Stimulated activated CD4-positive, alpha-beta T cell treated with anti-CD3 and anti-CD28 coated beads, Interleukin-4, amount 100 ng/mL, for 1 hour (primary cell): Measurements from ENCODE around the gene DOCK4.

Experiments
- DNase-seq: peaks from one replicate; pipeline ENCODE4 v3.0.0-alpha.2; 2020

The DOCK4 gene

DNA sequence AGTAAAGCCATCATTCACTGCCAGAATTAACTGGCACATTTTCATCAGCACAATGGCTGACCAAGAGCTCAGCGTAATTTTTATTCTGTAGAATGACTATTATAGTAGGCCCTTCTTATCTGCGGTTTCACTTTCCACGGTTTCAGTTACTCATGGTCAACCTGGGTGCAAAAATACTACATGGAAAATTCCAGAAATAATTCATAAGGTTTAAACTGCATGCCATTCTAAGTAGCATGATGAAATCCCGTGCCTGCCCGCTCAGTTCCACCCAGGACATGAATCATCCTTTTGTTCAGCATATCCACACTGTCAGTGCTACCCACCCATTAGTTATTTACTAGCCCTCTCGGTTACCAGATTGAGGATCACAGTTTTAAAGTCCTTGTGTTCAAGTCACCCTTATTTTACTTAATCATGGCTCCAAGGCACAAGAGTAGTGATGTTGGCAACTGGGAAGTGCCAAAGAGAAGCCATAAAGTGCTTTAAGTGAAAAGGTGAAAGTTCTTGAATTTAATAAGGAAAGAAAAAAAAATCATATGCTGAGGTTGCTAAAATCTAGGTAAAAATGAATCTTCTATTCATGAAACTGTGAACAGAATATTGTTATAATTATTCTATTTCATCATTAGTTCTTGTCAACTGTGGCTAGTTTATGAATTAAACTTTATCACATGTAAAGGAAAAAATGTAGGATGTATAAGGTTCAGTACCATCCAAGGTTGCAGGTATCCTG is 204.9 kb downstream of the DOCK4 start:
- DNase-seq: no peak

DNA sequence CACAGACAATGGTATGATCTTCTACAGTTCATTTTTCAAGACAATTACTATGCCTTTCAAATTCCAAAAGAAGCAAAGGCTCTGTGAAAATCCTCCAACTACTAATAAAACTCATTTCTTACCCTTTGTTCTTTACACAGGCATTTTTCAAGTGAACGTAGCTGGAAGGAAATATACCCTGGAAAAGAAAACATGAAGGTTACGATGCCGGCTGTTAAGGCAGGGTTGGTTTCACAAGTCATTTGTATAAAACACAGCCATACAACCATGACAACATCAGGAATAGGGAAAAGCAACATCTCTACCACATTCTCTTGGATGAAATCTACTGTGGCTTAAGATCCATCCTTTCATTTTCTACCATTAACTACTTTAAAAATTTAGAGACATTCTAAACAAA is 207.9 kb downstream of the DOCK4 start:
- no peak for DNase-seq

DNA sequence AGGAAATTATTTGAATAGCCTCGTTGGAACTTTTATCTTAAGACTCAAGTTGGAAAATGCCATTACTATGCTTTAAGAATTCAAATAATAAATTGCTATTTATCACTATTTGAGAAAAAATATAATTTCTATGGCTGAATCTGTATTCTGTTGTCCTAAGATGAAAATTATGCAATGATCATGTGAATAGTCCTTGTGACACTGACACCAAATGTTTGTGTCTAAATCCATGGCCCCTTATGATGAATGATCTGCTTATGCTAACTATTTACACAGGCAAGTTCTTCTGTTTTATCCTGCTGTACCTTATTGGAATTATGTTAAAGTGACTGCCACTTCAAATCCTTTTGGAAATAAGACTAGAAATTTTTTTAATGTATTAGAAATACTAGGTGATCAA is 208.7 kb downstream of the DOCK4 start:
- no peak for DNase-seq

DNA sequence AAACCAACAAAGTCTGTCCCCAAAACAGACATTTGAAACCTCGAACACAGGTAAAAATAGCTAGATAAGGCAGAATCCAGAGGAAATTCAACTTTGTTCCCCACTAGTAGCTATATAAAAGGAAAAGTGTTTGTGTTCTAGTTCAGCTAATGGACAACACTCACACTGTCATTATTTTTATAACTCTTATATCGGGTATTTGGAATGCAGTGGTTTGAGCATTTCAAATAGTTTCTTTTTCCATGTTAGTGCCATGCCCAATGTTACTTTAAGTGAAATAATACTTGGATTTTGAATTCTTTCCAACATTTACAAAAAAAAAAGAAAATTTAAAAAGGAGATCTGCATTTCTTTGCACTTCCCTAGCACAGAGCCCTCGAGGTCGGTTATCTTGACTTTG is 213.6 kb downstream of the DOCK4 start:
- no peak for DNase-seq

DNA sequence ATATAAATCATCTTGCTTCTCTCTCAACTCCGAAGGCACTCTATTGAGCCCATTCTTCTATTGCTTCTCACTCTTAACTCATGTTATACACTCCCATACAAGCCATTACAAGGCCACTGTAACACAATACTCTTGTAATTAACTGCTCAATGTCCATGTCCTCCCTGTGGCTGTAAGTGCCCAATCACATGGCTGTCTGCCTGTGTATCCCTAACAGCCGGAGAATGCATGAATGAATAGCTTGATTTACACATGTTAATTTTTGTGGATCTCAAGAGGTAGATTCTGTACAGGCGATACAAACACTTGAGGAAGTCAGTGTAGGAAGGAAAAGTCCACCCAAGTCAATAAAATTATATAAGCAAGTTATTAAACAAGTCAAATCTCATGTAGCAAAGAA is 215.6 kb downstream of the DOCK4 start:
- no peak for DNase-seq

DNA sequence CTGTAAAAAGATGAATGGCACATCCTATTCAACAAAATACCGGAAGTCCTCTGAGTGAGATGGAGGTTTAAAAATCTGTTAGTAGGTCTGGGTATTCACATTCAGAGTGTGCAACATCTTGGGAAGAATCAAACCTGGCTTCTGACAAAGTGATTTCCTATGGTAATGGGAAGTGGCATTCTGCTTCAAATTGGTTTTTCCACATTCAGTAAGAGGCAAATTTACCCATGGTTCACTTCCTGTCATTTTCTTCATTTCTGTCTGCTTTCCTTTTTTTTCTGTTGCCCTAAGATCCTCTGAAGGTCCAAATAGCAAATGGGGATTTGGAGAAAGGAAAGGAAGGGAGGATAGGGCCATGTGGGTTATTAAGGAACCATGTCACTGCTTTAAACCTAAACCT is 218.3 kb downstream of the DOCK4 start:
- no peak for DNase-seq

DNA sequence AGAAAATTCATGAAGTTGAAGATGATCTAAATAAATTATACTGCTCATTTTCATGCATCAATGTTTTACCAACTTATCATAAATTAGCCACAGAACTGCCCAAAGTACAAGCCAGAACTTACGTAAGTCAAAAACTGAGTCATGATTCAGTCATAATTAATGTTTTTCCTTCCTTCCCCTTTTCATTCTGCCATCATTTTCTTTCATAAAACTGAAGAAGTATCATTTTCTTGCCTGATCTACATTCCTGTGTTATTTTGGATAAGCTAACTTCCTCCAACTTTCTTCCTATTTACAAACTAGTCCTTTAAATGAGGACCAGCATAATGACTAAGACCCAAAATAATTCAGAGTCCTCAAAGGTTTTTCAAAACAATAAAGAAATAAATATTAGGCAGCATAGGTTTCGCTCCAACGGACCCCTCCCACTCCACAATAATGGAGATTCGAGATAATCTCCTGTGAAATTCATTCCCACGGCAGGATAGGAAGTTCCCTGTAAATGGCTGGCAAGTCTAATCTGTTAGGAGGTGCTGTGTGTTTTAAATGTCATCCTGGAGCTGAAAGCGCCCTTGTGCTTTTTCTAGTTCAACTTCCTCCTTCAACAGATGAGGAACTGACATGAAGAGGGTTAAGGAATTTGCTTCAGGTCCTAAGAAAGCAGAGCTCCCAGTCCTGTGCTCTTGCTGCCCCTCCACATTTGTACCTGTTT is 218.9 kb downstream of the DOCK4 start:
- no peak for DNase-seq

DNA sequence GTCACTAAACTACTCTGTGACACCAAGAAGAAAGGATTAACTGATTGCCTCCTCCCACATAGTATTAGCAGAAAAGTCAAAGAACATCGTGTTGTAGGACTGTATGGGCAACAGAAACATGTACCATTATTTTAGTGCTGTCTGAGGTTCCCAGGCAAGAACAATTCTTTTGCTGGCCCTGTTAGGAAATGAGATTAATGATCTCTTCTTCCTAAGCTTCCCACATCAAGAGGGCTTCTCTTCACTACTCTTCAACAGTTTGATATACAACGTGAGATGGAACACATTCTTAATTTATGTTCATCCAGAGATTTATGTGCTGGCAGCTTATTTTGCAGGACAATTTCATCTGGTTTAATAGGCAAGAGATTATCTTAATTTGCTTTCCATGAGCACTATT is 219.6 kb downstream of the DOCK4 start:
- DNase-seq: no peak

DNA sequence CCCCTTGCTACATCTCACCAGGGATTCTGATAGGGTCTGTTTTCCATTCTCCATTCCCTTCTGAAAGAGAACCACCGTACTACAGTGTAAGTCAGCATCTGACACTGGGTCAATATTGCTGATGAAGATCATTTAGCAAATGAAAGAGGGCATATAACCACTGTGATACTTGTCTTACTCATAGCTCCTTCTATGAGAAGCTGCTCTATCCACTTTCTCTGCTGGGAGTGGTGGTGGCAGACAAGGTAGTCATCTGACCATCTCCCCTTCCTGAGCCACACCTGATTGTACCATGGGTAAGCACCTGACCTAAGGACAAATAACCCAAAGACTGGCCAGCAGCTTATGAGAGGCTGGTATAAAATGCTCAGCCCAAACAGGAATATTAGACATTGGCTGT is 220.4 kb downstream of the DOCK4 start:
- no peak for DNase-seq

DNA sequence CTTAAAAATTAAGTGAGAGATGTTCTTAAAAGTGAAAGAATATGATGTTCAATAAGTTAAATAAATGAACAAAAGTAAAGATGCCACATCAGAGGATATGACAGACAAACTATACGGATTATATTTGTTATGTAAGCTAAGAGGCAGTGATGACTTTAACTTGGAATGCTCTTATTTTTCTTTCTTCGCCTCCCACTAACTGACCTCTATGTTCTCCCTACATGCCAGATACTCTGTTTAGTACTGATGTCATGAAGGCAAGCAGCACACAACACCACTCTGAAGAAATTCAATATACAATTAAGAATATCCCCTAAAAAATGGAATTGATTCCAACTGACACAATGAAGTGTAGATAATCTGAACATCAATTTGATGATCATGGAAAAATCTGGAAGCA is 223.4 kb downstream of the DOCK4 start:
- no peak for DNase-seq

DNA sequence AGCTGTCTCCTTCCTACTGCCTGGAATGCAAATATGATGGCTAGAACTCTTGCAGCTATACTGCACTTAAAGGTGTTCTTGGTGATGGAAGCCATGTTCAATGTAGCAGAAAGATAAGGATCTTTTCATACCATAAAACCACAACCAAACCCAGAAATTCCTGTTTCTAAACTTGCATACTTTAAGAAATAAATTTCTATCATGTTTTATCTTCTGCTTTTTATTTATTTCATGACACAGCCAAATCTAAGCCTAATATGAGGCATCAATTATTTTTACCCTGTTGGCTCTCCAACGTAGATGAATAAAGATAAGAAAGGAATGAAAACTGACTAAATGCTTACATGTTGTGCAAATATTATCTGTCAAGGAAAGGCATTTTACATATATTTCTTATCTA is 224.1 kb downstream of the DOCK4 start:
- DNase-seq: no peak

DNA sequence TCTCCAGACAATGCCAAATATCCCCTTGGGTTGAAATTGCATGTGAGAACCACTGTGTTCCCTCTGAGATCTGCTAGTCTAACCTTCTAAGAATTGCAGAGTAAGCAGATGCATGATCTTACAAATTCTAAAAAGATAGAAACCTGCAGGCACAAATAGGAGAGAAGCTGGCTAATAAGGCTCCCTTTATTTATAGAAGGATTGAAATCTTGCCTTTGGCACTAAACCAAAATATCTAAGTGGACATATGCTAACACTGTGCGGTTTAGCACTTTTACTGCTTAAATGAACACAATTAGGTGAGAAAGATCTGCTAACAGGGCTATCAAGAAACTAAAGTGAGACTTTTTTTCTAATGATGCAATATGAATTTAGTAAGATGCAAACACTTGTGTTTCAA is 225.5 kb downstream of the DOCK4 start:
- no peak for DNase-seq

DNA sequence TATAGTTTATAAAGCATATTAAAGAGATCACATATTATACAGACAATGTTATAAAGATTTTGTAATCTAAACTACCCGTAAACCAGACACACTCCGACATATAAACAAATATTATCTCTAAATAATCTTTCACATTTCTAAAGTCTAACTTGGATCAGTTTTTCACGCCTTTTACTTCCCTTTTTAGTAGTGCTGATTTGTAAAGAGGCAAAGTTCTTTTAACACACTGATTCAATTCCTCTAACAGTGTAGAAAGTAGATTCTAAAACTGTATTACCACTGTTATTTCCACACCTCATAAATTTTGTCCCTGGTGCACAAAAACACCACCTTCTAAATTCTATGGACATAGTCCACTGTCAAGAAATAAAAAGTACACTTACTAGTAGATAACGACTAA is 230.9 kb downstream of the DOCK4 start:
- no peak for DNase-seq

DNA sequence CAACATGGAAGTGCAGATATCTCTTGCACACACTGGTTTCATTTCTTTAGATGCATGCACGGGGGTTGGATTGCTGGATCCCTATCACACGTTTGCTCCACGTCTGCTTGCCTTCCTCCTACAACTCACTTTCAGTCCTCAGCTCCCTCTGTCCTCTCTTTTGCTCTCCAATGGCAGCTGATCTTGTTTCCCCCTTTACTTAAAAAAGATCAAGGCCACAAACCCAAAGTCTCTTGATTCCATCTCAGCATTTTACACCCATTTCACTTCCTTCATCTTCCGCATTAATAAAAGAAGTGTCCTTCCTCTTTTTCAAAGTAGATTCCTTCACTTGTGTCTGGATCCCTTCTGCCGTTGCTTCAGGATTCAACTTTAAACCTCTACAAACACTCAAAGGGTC is 245.2 kb downstream of the DOCK4 start:
- no peak for DNase-seq

DNA sequence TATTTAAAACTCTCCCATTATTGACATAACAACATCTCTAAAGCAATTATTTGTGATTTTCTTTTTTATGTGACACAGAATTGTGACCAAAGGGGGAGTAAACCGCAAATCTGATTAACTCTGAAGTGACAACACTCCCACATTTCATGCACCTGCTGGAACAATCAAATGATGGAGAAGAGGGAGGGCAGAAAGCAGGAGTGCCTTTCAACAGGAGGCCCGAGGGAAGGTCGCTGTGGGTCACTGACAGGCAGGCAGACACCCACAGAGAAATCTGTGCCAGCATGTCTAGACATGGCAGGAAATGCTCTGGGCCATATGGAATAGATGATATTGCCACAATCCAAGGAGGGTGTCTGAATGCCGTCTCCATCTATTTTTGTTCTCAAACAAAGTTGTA is 247.3 kb downstream of the DOCK4 start:
- DNase-seq: no peak

DNA sequence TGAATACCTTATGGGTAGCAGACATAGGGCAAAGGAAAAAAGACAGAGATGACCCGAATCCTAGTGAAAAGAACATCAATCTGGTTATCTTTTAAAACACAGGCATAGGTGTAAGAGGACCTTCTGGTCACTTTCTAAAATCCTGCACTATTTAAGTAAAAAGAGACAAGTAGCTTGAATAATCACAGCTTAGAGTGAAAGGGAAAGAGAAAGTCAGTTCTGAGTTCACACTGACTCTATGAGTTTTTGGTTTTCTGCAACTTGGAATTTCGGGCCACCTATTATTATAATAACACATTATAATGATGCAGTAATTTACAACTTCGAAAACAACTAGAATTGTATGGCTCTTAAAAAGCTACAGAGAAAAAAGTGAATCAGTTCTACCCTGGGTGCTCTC is 247.8 kb downstream of the DOCK4 start:
- no peak for DNase-seq

DNA sequence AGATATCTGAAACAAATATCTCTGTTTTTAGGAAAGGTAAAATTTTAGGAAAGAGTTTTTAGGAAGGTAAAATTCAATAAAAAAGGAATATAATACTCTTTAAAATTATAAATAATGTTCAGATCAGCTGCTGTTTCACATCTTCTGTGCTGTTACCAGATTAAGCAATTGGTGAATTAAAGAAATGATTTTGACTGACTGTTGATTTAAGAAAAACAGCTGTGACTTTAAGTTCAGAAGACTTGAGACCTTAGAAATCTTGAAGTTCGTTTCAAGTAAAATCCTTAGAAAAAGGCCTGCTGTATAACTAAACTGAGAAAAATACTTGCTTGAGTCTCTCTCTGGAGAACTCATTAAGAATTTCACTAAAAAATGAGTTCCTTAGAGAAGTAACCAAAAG is 250.6 kb downstream of the DOCK4 start:
- no peak for DNase-seq

DNA sequence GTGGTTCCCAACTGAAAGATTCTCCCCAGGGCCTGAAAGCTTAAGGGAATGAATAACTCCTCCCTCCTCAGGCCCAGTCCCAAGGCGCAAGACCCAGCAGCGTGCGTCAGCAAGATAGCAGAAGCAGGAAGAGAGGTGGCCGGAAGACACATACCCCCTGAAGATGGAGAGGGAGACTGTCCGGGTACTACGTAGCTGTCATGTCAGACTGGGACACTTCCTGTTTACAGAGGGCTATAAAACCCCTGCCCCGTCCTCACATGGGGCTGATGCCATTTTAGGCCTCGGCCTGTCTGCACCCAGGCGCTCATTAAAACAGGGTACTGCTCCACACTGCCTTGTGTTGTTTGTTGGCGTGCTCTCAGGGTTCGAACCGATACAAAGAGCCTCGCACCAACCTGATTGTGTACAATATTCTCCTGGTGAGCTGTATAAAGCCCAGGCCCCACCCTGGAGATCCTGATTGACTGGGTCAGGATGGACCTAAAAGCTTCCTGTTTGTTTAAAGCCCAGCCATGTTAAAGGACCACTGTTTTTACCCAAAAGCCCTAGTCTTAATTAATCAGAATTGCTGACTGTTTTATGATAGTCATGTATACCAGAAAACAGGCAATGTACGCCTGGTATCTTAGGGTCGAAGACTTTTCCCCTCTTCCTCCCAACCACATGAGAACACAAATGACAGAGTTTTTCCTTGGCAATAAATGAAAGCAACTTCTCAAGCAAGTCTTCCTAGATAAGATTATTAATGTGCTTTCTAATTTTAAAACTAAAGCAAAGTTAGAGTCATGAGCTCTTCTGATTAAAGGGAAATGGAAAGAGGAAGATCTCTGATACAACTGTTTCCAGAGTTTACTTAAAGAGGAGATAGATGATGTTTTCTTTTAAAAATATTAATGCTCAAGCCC is 251.5 kb downstream of the DOCK4 start:
- no peak for DNase-seq

DNA sequence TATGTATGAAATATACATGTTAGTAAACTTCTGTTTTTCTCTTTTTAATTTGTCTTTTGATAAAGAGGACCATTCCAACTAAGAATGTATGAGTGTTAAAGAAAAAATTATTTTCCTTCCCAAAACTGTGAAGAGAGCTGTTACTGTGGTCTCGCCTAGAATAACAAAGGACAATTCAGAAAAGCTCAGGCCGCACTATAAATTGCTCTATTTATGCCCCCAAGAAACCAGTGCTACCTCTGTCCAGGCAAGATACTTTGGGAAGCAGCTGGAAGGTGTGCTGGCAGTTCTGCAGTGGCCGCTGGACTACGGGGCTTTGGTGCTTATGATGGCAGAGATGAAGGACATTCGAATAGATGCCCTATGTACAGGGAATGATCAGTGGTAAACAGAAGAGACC is 252.1 kb downstream of the DOCK4 start:
- DNase-seq: no peak

DNA sequence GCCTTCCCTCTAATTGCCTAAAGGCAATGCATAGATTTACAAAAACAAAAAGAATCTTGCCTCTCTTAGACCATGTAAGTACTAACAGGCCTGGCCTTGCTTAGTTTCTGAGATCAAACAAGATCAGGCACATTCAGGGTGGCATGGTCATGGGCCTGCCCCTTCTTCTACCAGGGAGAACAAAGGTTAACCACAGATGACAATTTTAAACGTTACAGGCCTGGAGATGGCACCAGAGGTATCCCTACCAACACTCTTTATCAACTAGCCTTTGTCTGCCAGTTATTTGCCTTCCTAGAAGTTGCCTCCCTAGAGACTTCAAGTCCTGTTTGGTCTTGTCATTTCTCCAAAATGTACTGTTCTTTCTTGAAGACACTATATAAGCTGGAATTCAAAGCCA is 252.6 kb downstream of the DOCK4 start:
- DNase-seq: no peak

DNA sequence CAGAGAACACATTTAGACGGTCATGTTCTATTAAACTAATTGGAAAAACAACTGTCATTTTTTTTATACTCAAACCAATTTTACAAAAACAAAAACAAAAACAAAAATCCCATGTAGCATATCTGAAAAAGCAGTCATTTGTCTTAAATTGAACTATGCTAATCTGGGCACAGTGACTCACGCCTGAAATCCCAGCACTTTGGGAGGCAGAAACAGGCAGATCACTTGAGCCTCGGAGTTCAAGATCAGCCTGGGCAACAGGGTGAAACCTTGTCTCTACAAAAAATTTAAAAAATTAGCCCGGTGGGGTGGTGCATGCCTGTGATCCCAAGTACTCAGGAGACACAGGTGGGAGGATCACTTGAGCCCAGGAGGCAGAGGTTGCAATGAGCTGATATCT is 253.4 kb downstream of the DOCK4 start:
- no peak for DNase-seq

DNA sequence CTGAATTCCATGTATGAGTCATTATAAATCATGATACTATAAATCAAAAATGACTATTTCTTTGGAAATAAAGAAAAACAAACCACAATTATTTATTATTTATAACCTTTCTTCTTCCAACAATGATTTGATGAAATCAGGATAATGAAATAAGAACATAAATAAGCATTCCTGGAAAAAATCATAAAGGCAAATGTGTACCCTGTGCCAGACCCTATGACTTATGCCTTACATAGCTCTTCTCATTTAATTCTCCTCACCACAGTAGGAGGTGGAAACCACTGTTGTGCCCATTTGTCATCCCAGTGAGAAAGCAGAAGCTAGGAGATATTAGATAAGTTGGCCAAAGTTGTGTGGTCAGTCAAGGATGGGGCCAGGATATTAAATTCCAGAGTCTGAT is 255.1 kb downstream of the DOCK4 start:
- no peak for DNase-seq

DNA sequence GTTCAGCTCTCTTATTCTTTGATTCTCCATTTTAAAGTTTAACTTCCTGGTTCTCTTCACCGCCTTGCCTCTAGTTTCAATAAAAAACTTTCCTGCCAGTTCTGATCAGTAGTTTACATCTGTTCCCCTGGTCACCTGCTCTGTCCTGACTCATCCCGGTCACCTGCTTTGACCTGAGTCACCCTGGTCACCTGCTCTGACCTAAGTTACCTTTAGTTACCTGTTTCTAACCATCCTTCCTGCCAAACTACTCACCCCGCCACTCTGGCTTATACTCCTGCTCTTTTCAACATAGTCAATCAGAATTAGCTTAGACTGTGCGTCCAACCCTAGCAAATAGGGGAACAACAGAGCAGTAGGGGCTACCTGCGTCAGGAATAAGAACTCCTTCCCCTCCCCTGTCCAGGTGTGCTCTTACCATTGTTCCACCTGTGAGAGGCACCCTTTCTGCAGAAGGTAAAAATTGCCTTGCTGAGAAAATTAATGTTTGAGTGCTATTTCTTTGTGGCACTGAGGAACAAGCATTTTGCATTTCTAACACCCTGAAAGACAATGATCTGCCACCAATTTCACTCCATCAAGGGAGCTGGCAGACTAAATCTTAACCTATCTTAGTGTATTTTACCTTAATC is 263.6 kb downstream of the DOCK4 start:
- DNase-seq: no peak
